GM19023 (cell line): ENCODE results near the gene REEP6.
"Not testable (repeated sequence)": the region's sequence is repeated elsewhere in the genome, so short reads cannot be mapped to it uniquely, and the experiment has no call there.

ENCODE experiments used
- ATAC-seq: cut with Tn5 transposase; IDR thresholded peaks from one replicate; pipeline ENCODE4 v1.9.1; 2021; ENCODE audit warnings: mild to moderate bottlenecking, moderate library complexity; ENCODE audit not compliant: unreplicated experiment

REEP6 gene

DNA sequence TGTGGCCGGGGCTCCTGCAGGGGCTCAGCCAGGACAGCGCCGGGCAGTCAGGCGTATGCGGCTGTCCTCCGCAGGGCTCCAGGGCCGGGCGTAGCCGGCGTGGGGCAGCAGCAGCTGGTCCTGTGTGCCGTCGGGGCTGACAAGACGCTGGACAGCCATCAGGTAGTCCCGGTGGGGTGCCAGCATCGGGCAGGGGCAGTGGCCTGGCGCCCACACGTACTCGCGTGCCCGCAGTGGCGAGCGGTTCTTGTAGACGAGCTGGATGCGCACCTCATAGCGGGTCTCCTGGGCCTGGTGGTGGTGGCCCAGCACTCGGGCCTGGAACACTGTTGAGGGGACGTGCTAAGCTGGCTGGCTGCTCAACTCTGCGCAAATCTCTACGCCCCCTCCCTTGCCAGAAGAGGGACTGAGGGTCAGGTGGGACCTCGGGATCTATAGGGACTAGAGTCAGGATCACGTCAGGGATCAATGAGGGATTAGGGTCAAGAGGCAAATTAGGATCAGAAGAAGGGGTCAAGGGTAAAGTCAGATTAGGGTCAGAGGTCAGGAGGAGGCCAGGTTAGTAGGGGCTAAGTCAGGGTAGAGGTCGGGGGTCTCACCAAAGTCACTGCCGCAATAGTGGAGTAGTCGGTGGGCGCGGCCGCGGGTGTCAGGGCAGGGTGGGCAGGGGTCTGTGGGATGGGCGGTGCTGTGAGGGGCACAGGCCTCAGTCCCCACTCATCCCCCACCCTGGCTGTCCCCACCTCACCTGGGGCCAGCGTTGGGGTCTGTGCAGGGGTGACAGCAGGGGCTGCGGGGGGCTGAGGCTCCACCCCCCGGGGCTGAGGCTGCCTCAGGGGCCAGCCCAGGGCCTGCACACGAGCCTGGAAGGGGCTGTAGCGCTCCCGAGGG, 15.3 kb downstream of the REEP6 start:
- no peak for ATAC-seq

DNA sequence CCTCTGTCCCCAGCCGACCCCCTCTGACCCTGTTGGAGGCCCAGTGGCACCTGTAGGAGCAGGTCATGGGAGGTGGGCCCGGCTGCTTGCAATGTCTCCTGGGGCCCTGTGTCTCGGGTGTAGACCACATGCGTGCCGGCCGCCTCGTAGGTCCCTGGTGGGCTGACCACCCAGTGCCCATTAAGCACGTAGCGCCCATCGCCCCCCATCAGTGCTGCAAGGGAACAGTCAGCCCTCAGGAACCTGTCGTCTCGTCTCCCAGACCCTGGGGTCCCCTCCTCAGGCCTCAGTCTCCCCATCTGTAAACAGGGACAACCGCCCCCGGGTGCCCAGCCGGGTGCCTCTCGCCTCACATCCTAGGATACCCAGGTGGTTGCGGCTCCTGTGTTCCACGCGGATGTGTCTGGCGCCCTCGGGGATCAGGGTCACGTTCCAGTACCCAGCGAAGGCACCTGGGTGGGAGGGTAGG, 16.2 kb downstream of the REEP6 start:
- no peak for ATAC-seq

DNA sequence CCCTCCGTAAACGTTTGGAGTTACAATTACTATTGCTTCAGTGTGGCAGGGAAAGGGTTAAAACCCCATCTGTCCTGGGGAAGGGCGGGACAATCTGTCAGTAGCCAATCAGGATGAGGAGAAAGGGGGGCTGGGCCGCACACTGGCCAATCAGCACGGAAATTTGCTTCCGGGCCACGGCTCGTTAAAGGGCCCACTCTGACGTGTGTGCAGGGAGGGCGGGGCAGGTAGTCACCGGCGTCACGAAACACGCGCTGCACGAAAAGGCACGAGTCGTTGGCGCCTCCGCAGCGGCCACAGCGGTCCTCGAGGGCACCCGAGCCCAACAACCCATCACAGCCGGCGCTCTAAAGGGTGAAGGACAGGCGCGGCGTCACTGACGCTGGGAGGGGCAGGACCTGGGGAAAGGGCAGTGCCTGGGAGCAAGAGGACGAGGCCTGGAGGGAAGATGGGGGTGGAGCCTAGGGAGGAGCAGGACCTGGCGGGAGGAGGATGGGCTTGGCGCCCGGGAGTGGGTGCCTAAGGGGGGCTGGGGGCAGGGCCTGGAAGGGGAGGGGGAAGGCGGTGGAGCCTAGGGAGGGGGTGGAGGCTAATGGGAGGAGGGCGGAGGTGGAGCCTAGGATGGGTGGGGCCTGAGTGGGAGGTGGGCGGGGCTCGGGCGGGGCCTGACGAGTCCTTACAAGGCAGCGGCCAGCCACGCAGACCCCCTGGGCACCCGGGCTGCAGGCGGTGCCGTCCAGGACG, 17.0 kb downstream of the REEP6 start:
- ATAC-seq = no peak

DNA sequence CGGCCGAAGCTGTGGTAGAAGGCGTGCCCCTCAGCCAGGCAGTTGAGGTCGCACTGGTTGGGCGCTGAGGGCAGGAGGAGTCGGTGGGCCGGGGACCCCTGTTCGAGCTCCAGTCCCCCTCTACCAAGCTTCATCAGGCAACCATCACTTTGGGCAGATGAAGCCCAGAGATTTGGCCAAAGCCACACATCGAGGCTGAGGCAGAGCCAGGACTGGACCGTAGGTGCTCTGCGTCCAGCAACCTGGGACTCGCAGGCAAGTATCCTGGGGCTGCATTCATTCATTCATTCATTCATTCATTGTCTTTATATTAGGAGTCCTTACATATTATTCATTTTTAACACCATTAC, 17.5 kb downstream of the REEP6 start:
- no peak for ATAC-seq

DNA sequence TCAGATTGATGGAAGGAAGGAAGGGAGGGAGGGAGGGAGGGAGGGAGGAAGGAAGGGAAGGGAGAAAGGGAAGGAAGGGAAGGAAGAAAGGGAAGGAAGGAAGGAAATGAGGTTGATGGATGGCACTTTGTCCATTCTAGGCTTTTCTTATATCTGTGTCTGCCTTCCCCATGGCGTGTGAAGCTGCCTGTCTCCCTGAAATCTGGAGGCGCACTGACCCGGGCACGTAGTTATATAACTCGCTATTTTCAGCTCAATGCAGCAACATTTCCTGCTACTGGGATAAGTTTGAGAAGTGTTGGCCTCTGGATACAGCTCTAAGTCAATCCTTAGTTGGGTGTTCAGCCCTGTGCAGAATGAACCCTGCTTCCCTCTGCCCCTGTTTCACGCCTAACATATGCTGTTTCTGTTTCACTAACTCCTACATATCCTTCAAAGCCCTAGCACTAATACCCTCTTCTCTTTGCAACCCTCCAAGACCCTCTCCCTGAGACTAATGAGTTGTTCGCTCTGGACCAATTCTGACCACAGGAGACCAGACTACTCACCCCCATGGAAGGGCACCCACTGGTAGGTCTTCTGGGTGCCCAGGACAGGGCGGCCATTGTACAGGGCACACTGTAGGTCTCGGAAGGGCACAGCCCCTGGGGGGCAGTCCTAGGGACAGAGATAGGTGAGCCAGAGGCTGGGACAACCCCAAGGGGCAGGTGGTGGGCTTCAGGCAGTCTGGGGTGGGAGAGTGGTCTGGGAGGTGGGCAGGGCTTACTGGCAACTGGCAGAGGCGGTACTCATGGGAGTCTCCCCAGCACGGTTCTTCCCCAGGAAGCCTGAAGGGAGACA, 18.8 kb downstream of the REEP6 start:
- no peak for ATAC-seq

DNA sequence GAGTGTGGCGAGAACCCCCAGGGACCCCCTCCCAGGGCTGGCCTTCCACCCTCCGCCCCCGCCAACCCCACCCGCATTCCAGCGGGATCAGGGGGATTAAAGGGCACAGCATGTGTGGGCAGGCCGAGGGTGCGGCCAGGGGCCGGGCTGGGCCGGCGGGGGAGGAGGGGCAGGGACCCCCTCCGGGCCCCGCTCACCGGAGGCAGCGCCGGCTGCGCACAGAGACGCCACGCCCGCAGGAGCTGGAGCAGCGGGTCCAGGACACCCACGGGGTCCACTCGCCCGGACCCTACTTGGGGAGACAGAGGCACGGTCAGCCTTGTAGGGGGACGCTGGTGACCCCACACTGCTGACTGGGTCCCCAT, 19.4 kb downstream of the REEP6 start:
- ATAC-seq = no peak

DNA sequence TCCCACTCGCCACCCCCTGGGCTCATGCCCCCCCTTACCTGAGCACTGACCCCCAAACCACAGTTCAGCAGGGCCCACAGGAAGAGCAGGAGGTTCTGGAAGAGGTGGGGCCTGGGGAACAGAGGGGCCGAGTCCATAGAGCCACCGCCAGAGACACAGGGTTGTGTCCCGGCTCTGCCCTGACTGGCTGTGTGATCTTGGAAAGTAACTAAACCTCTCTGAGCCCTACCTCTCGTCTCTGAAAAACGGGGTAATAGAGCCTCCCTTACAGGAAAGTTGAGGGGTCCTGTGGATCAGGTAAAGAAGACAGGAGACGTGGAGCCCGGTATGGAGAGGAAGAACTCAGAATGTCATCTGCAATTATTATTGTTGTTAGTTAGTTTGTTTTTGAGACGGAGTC, 19.8 kb downstream of the REEP6 start:
- ATAC-seq = no peak

DNA sequence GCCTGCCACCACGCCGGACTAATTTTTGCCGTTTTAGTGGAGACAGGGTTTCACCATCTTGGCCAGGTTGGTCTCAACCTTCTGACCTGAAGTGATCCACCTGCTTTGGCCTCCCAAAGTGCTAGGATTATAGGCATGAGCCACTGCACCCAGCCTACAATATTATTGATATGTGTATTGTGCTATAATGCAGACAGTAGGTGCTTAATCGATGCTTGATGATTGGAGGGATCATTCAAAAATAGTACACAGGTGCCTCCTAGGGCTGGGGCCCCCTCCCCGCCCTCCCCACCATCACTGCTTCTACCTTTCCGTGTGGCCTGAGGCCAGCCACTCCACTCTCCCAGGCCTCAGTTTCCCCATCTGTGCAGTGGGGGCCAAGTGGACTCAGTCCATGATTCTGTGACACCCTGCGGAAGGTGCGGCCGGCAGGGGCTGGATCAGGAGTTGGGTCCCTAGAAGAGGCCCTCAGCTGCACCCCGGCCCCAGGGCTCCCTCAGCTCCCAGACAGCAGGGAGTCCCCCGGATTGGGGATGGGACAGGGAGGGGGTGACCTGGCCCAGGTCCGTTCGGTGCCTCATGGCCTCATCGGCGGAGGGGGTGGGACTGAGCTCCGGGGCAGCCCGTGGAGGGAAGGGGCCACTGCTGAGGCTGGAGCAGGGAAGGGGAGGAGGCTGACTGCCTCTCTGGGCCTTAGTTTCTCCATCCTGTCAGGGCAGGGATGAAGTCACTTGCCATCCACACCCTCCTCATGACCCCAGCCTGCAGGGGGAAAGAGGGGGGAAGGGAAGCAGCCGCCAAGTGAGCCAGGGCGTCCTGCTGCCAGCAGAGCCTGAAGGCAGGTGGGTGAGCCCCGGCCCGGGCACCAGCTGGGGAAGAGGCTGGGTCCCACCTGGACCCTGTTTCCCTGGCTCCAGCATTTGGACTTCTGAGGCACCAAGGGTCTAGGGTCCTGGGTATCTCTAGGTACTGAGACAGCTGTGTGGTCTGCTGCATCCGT, 20.6 kb downstream of the REEP6 start:
- no peak for ATAC-seq

DNA sequence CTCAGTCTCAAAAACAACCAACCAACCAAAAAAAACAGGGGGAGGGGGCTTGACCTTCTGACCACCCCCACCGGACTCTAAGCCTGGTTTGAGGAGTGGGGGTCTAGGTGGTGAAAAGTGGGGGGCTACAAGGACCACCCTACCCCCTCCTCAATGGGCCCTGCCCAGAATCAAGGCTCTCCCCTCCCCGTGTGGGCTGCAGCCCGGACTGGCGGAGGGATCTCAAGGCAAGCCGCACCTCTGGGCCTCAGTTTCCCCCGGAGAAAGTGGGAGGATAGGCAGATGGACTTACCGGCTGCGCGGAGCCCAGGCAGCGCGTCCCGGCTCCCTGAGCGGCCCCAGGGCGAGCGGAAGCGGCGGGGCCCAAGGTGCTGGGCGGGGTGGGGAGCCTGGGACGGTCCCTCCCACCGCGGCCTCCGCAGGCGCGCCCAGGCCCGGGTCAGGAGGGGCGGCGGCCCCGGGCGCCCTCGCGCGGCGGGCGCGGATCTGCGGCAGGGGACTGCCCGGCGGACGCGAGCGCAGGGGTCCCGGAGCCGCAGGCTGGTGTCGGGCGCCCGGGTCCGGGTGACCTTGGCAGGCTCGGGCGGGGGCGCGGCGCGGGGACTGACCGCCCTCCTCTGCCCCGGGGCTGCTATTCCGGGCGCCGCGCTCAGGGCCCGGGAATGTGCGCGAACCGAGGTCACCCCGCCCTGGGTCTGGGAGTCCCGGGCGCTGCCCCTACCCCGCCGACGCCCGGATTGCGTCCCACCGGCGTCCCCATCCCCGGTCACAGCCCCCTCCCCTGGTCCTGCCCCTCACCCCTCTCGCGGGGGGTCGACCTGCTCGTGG, 21.9 kb downstream of the REEP6 start, which contains the start of gene ADAMTSL5:
Gene ADAMTSL5 (minus strand): TSS at position 349 of the 828 bp plus-strand sequence. CDS start 2,076 bp downstream, outside the sequence.
- no peak for ATAC-seq

DNA sequence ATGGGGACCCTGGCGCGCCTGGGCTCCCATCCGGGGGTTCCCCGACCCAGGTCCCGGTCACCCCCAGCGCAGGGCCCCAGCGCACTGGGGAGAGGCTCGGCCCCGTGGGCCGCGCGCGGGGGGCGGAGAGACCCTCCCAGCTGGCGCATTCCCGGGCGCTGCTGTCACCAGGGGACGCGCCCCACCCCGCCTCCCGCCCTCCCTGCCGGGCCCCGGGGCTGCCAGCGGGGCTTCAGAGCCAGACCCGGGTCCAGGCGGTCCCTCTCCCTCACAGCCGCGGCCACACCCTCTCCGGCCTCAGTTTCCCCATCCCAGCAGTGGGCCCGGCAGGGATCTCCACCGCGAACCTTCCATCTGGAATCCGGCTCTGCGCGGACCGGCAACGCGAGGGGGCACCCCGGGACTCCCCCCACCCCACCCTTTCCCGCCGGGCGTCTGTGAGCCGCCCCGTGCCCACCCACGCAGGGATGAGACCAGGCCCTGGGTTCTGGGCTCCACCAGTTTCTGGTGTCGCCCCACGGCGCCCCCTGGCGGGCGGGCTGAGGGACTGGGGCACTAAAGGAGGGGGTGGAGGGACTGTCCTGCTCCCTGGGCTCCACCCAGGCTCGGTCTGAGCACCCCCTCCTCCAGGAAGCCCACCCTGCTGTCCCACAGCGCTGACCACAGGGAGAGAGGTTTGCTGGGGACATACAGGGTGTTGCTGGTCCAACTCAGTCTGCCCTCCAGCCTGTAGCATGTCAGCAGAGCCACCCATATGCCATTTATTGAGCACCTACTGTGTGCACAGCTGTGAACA, 22.7 kb downstream of the REEP6 start:
- ATAC-seq = no peak

DNA sequence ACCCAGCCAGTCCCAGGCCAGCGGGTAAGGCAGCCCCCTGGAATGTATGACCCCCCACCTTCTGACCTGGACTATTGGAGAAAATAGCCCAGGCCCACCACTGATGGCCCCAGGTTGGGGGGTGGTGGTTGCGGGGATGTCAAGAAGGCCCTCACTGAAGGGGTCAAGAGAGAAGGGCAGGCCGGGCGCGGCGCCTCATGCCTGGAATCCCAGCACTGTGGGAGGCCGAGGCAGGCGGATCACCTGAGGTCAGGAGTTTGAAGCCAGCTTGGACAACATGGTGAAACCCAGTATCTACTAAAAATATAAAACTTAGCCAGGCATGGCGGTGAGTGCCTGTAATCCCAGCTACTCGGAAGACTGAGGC, 23.3 kb downstream of the REEP6 start:
- ATAC-seq = no peak

DNA sequence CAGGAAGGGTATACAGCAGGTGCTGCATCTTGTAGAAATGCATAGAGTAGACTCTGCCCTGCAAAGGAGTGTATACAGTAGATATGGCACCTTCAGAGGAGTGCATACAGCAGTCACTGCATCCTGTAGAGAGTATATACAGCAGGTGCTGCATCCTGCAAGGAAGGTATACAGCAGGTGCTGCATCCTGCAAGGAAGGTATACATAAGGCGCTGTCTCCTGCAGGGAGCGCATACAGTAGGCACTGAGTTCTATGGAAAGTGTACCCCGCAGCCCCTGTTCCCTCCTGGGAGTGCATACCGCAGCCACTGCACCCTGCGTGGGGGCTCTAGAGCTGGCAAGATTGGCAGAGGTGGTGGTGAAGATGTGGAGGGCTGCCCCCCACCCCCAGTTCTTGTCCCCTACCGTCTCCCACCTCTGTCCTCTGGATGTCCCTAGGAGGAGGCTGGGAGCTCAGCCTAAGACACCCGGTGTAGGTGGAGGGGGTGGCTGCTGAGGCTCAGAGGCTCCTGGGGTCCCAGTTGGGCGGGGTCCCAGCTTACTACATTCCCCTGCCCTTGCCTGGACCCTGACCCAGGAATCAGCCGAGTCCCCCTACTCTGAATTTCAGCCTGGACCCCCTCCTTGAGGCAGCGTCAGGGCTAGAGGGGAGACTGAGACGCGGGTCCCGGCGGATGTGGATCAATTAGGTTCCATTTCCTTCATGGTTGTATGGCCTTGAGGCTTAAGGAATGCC, 24.2 kb downstream of the REEP6 start:
- no peak for ATAC-seq

DNA sequence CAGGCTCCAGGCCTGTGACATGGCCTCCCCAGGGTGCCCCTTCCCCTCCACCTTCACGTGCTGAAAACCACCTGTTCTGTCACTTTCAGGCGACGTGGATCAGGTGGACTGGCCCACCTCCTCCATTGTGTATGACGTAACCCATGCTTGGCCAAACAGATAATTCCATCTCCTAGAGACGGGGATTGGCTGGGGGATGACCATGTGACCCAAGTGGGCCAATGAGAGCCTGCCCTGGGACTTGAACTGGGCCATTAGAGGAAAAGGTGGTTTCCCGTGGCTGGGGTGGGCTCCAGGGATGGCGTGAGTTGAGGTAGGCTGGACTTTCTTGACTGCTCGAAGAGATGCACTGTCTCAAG, 25.4 kb downstream of the REEP6 start:
- ATAC-seq = no peak

DNA sequence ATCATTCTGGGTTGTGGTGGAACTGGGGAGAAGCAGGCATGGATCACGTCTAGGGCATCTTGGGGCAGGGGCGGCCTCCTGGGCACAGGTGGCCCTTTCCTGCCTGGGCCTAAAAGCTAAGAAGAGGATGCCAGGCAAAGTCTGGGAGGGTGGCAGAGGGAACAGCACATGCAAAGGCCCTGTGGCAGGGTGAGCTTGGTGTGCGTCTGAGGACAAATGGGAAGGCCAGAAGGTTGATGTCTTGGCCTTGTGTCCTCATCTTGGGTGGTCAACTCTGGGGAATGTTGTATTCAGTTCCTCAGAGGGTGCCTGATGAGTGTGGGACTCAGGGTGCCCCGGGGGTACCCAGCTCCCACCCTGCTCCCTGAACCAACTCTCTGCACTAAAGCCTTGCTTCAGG, 27.5 kb downstream of the REEP6 start:
- no peak for ATAC-seq

DNA sequence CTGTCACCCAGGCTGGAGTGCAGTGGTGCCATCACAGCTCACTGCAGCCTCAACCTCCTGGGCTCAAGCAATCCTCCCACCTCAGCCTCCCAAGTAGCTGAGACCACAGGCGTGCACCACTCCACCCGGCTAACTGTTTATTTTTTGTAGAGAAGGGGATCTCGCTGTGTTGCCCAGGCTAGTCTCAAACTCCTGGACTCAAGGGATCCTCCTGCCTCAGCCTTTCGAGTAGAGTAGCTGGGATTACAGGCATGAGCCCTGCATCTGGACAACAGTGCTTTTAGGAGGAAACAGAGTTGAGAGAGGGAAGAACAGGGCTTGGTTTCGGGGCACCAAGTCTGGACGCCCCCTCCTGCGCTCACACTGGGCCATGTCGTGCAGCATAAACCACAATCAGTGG, 28.8 kb downstream of the REEP6 start:
- ATAC-seq = not testable (repeated sequence)

DNA sequence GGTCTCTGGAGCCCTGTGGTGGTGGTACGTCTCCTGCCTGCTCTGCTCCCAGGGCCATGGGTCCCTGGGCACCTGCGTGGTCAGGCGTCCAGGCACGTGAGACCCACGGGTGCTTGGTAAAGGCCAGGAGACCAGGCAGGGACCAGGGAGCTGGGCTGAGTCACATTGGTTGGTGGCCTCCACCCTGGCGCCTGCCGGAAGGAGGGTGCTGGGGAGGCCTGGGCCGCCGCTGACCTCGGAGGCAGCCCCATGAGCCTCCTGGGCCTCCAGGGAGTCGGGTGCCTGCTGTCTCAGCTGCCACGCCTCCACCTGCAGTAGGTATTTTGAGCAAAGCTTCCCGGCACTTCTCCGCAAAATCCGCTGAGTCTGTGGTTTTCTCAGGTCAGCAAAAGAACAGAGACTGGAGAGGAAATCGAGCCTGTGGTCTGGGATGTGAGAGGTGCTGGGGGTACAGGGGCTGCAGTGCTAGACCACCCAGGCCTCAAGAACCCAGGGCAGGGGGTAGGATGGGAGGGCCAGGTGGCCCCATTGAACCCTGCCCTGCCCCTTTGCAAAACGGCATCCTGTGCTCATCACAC, 29.3 kb downstream of the REEP6 start:
- no peak for ATAC-seq

DNA sequence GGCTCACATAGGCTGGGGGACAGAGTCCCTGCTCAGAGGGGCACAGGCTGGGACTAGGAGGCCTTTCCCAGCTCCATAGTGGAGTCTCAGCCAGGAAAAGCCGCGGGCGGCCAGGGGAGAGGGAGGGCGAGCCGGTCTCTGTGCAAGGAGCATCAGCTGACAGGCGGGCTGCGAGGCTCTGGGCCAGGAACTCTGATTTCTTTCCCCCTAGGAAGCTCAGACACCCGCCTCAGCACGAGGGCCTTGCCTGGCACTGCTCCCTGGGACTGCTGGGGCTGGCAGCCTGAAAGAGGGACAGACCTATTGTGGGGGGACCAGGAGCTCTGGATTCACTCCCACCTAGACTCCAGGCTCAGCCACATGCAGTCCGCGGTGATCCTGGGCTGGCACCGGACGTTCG, 30.7 kb downstream of the REEP6 start:
- ATAC-seq = no peak
